PC-9 (cell line): Measurements from ENCODE around the gene RAG1. TPM values are rescaled to one million over a fixed set of nuclear protein-coding genes. Genes with fewer than 3 reads are reported as not detected.

Experiments used
- BruUV-seq: library from RNA; stranded (reverse); fragments of 400-500 nt; replicated peaks from 2 replicates; lab custom pipeline; 2021; lab: Mats Ljungman, UMichigan
- CTCF ChIA-PET: fragments of 300-600 bp; sonication (Branson Sonifier 250); formaldehyde crosslinking; loops from one replicate; lab custom pipeline; 2022; ENCODE audit warnings: antibody characterized with exemption; lab: Charles Lee
- POLR2A ChIA-PET: fragments of 300-600 bp; sonication (Branson Sonifier 250); formaldehyde crosslinking; loops from one replicate; lab custom pipeline; 2022; ENCODE audit warnings: antibody characterized with exemption; ENCODE audit not compliant: unreplicated experiment; lab: Charles Lee
- DNase-seq, 2 experiments: peaks; one replicate each; pipeline versions ENCODE4 v3.0.0 to v3.0.0-alpha.2; 2015 to 2022; ENCODE audit warnings: mixed read lengths in 1 of 2
- H2AFZ ChIP-seq: fragments of 200-600 bp; sonication (generic); 2 replicates; pipeline ENCODE4 v1.8.1; 2017; ENCODE audit warnings: antibody characterized with exemption
- H3F3A ChIP-seq: fragments of 200-600 bp; sonication (generic); 2 replicates; pipeline ENCODE4 v1.8.1; 2017; ENCODE audit warnings: antibody characterized with exemption, mild to moderate bottlenecking, low read depth; ENCODE audit not compliant: insufficient read depth
- H3K27ac ChIP-seq: fragments of 200-600 bp; sonication (generic); 2 replicates; pipeline ENCODE4 v1.6.1; 2016; ENCODE audit warnings: mixed run types
- H3K27me3 ChIP-seq: fragments of 200-600 bp; sonication (generic); 2 replicates; pipeline ENCODE4 v1.6.1; 2016; ENCODE audit warnings: low read depth, mixed run types; ENCODE audit not compliant: insufficient read depth
- H3K36me3 ChIP-seq: fragments of 200-600 bp; sonication (generic); 2 replicates; pipeline ENCODE4 v1.6.1; 2016; ENCODE audit warnings: low read depth, mixed run types
- H3K4me1 ChIP-seq: fragments of 200-600 bp; sonication (generic); replicated peaks from 2 replicates; pipeline ENCODE4 v1.6.1; 2016; ENCODE audit warnings: mixed run types; ENCODE audit not compliant: insufficient read depth
- H3K4me2 ChIP-seq: fragments of 200-600 bp; sonication (generic); 2 replicates; pipeline ENCODE4 v1.6.1; 2017; ENCODE audit warnings: mixed run types
- H3K4me3 ChIP-seq: fragments of 200-600 bp; sonication (generic); 2 replicates; pipeline ENCODE4 v1.6.1; 2016; ENCODE audit warnings: mixed run types
- H3K79me2 ChIP-seq: fragments of 200-600 bp; sonication (generic); 2 replicates; pipeline ENCODE4 v1.6.1; 2017; ENCODE audit warnings: low read depth, mixed run types
- H3K9me2 ChIP-seq: fragments of 200-600 bp; sonication (generic); 2 replicates; pipeline ENCODE4 v1.8.1; 2017; ENCODE audit warnings: mild to moderate bottlenecking; ENCODE audit not compliant: insufficient read depth
- H3K9me3 ChIP-seq: fragments of 200-600 bp; sonication (generic); 2 replicates; pipeline ENCODE4 v1.8.1; 2016; ENCODE audit warnings: low read depth; ENCODE audit not compliant: insufficient read depth
- H4K20me1 ChIP-seq: fragments of 200-600 bp; sonication (generic); 2 replicates; pipeline ENCODE4 v1.8.1; 2017; ENCODE audit not compliant: insufficient read depth
- CTCF ChIP-seq: fragments of 200-600 bp; sonication (generic); conservative IDR thresholded peaks from 2 replicates; pipeline ENCODE4 v1.6.1; 2017; ENCODE audit warnings: mixed run types, antibody characterized with exemption, mild to moderate bottlenecking, moderate library complexity
- EZH2 ChIP-seq: fragments of 200-600 bp; sonication (generic); IDR thresholded peaks from 2 replicates; pipeline ENCODE4 v1.8.0; 2017; ENCODE audit warnings: antibody characterized with exemption, low read depth
- intact Hi-C: fragments of 100-400 bp; cut with micrococcal nuclease; formaldehyde crosslinking; loops from one replicate; pipeline ENCODE4 v1.10.0; 2022; ENCODE audit not compliant: unreplicated experiment
- total RNA-seq: library from RNA; stranded (reverse); gene quantifications from 2 replicates; pipeline ENCODE4 v1.2.3, GENCODE V29; 2021

Gene RAG1
- total RNA-seq, 1 experiment from 2014 or later: 0.31 TPM

GRCh38 chr11:36627471-36627870, 59.7 kb downstream of the RAG1 start:
- POLR2A ChIA-PET: no interaction called here
- Histone ChIP-seq H3K4me1 (no peaks in the 10 kb centered on the region), H3K27me3 (no peaks in the 10 kb centered on the region), H4K20me1 (no peaks in the 10 kb centered on the region), H3K27ac (no peak overlapping the region), H3F3A (no peaks in the 10 kb centered on the region), H3K4me3 (no peak overlapping the region), H2AFZ (no peak overlapping the region), H3K36me3 (no peaks in the 10 kb centered on the region), H3K9me2 (no peaks in the 10 kb centered on the region), H3K4me2 (no peak overlapping the region), H3K9me3 (no peaks in the 10 kb centered on the region), H3K79me2 (no peaks in the 10 kb centered on the region)
- no peak for DNase-seq
- BruUV-seq: no TSS peak
- TF ChIP-seq CTCF (no peak), EZH2 (no peak)
- intact Hi-C loops: no loop called here
- CTCF ChIA-PET: no interaction called here

GRCh38 chr11:36628141-36628540, 60.3 kb downstream of the RAG1 start:
- no peaks in the 10 kb centered on the region for H3K9me2 ChIP-seq
- H3K27ac ChIP-seq: no peak overlapping the region
- no peaks in the 10 kb centered on the region for H3K36me3 ChIP-seq
- H3K4me3 ChIP-seq: no peak overlapping the region
- H2AFZ ChIP-seq: no peak overlapping the region
- DNase-seq: no peak
- H4K20me1 ChIP-seq: no peaks in the 10 kb centered on the region
- no peaks in the 10 kb centered on the region for H3F3A ChIP-seq
- no peak for TF ChIP-seq CTCF
- BruUV-seq: no TSS peak
- intact Hi-C loops: no loop called here
- POLR2A ChIA-PET: no interaction called here
- H3K27me3 ChIP-seq: no peaks in the 10 kb centered on the region
- H3K4me2 ChIP-seq: no peak overlapping the region
- CTCF ChIA-PET: no interaction called here
- no peaks in the 10 kb centered on the region for H3K9me3 ChIP-seq
- no peaks in the 10 kb centered on the region for H3K4me1 ChIP-seq
- no peaks in the 10 kb centered on the region for H3K79me2 ChIP-seq

- Histone ChIP-seq H2AFZ (no peak overlapping the region), H3K4me1 (no peaks in the 10 kb centered on the region), H3K9me2 (no peaks in the 10 kb centered on the region), H3K4me2 (no peak overlapping the region), H3K27ac (no peak overlapping the region), H3F3A (no peaks in the 10 kb centered on the region), H4K20me1 (no peaks in the 10 kb centered on the region), H3K79me2 (no peaks in the 10 kb centered on the region), H3K4me3 (no peak overlapping the region), H3K36me3 (no peaks in the 10 kb centered on the region), H3K9me3 (no peaks in the 10 kb centered on the region), H3K27me3 (no peaks in the 10 kb centered on the region)
- no peak for DNase-seq
- intact Hi-C loops: no loop called here
- POLR2A ChIA-PET: no interaction called here
- no peak for TF ChIP-seq EZH2
- no peak for TF ChIP-seq CTCF
- no TSS peak for BruUV-seq
- CTCF ChIA-PET: no interaction called here
Measured at GRCh38 chr11:36628765-36629244, 61.0 kb downstream of the RAG1 start.

Other genes with a start within 250 kb of the RAG1 start
- gene TRAF6, start 57.7 kb upstream of the RAG1 start, total RNA-seq: 8.0 and 9.2 TPM in 2 replicates
- gene IFTAP, start 26.5 kb downstream of the RAG1 start, total RNA-seq: 18.9 TPM in 2 replicates
- gene RAG2, start 30.2 kb downstream of the RAG1 start, total RNA-seq: not detected in 2 replicates